ENCODE results near the gene CBLIF. TPM values are rescaled to one million over a fixed set of nuclear protein-coding genes. Genes with fewer than 3 reads are reported as not detected.
A peak's percentile ranks its signal among the peaks of the same experiment; 100 is the strongest.
"Not testable (repeated sequence)": the region's sequence is repeated elsewhere in the genome, so short reads cannot be mapped to it uniquely, and the experiment has no call there.

The CBLIF gene
- polyA plus RNA-seq, 1 experiment: not detected

GRCh38 chr11:59833602-59834001, 11.7 kb downstream of the CBLIF start:
- CTCF ChIA-PET: no interaction called here
- POLR2A ChIA-PET: no interaction called here

GRCh38 chr11:59829358-59829757, 15.9 kb downstream of the CBLIF start:
- Histone ChIP-seq H3K4me3 (ENCODE audit: low read depth, low read length) (no peak overlapping the region), H3K27me3 (ENCODE audit: control insufficient read depth, insufficient read depth, low read length) (no peaks in the 10 kb centered on the region), H3K9me3 (ENCODE audit: control insufficient read depth, insufficient read depth, low read length) (no peaks in the 10 kb centered on the region), H3K27ac (ENCODE audit: low read depth, low read length) (no peak overlapping the region)
- no peak for TF ChIP-seq CTCF (IDR thresholded peaks at IDR 0.05; ENCODE audit: low read depth, low read length)
- CTCF ChIA-PET: interaction anchor here (0.7 kb wide), 1 partner anchor 72 kb away, joined by 5 read pairs; no protein-coding TSS in a partner anchor
- DNase-seq (ENCODE audit: low read depth, low spot score): no peak
- POLR2A ChIA-PET: no interaction called here

More at GRCh38 chr11:59833602-59834001, 11.7 kb downstream of the CBLIF start:
- Histone ChIP-seq H3K27me3 (ENCODE audit: control insufficient read depth, insufficient read depth, low read length) (no peaks in the 10 kb centered on the region), H3K9me3 (ENCODE audit: control insufficient read depth, insufficient read depth, low read length) (no peaks in the 10 kb centered on the region), H3K4me3 (ENCODE audit: low read depth, low read length) (no peak overlapping the region), H3K27ac (ENCODE audit: low read depth, low read length) (no peak overlapping the region)
- DNase-seq (ENCODE audit: low read depth, low spot score): no peak
- no peak for TF ChIP-seq CTCF (IDR thresholded peaks at IDR 0.05; ENCODE audit: low read depth, low read length)

GRCh38 chr11:59822989-59823566, 22.2 kb downstream of the CBLIF start:
- H3K27me3 ChIP-seq (ENCODE audit: control insufficient read depth, insufficient read depth, low read length): peaks cover 2% of the 10 kb centered on the region
- no peak overlapping the region for H3K4me3 ChIP-seq (ENCODE audit: low read depth, low read length)
- no peak overlapping the region for H3K27ac ChIP-seq (ENCODE audit: low read depth, low read length)
- no peaks in the 10 kb centered on the region for H3K9me3 ChIP-seq (ENCODE audit: control insufficient read depth, insufficient read depth, low read length)
- ChIA-PET POLR2A (no interaction called here), CTCF (interaction anchor here (0.7 to 1.3 kb wide), 5 partner anchors 9 to 940 kb away, joined by 3 to 13 read pairs (median 3); no protein-coding TSS in a partner anchor)
- peak; percentile 13 for DNase-seq (ENCODE audit: low read depth, low spot score)
- peak; percentile 57 for TF ChIP-seq CTCF (IDR thresholded peaks at IDR 0.05; ENCODE audit: low read depth, low read length)

- H3K4me3 ChIP-seq (ENCODE audit: low read depth, low read length): no peak overlapping the region
- POLR2A ChIA-PET: no interaction called here
- TF ChIP-seq CTCF (IDR thresholded peaks at IDR 0.05; ENCODE audit: low read depth, low read length): no peak
- H3K27me3 ChIP-seq (ENCODE audit: control insufficient read depth, insufficient read depth, low read length): peaks cover 2% of the 10 kb centered on the region
- DNase-seq (ENCODE audit: low read depth, low spot score): no peak
- CTCF ChIA-PET: no interaction called here
- no peaks in the 10 kb centered on the region for H3K9me3 ChIP-seq (ENCODE audit: control insufficient read depth, insufficient read depth, low read length)
- H3K27ac ChIP-seq (ENCODE audit: low read depth, low read length): no peak overlapping the region
Measured at GRCh38 chr11:59818572-59818971, 26.7 kb downstream of the CBLIF start.

- H3K4me3 ChIP-seq (ENCODE audit: low read depth, low read length); H3K9me3 ChIP-seq (ENCODE audit: control insufficient read depth, insufficient read depth, low read length); H3K27ac ChIP-seq (ENCODE audit: low read depth, low read length); POLR2A ChIA-PET; H3K27me3 ChIP-seq (ENCODE audit: control insufficient read depth, insufficient read depth, low read length); CTCF ChIA-PET; DNase-seq (ENCODE audit: low read depth, low spot score): not testable (repeated sequence)
Measured at GRCh38 chr11:59816434-59816833, 28.9 kb downstream of the CBLIF start.

Data from AG04450 (cell line).